ENCODE measurements around the gene RPLP2. TPM values are rescaled to one million over a fixed set of nuclear protein-coding genes. Genes with fewer than 3 reads are reported as not detected.

Gene RPLP2
- polyA plus RNA-seq, 1 donor (not counting 4 experiments of a cell fraction or from before 2014, with no cell fraction given), result 632 TPM

DNA sequence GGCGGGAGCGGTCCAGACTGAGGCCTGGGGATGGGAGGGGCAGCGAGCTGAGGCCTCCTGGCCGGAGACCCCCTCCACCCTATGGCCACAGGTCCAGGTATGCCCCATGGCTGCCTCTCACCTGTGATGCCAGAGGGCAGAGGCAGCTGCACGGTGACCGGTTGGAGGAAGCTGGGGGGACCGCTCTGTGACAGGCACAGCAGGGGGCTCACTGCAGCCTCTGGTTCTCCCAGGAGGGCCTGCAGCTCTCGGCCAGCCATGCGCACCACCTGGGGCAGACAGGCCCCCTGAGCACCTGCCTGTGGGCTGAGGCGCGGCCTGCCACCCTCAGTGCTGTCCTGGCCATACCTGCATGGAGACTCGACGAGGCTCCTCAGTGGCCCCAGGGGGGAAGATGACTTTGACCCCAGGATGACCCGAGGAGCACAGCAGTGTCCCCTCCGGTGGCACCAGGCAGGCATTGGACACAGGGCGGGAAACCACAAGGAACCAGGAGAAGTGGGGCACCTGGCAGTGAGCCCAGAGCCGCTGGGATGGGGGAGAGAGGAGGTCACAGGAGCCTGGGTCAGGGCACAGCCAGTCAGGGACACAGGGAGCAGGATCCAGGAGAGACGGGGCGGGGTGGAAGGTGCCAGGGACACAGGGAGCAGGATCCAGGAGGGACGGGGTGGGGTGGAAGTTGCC lies 8.5 kb upstream of the RPLP2 start:
- FAIRE-seq (no peak), DNase-seq (ENCODE audit: low read depth, low spot score) (no peak)
- dilution Hi-C loops (cut with MboI; ENCODE audit: extremely low pct_ligation_motif_present, low sequenced_read_pairs), result no loop called here
- H3K4me3 ChIP-seq (ENCODE audit: control insufficient read depth in 2 of 3, extremely low read depth in 1 of 3, insufficient read depth in 2 of 3, low read depth in 1 of 3, low read length in 3 of 3), result no peak overlapping the region
- no peak overlapping the region for H3K9ac ChIP-seq (ENCODE audit: control insufficient read depth, extremely low read depth, insufficient read depth, low read length)
- no peak overlapping the region for H3K4me2 ChIP-seq (ENCODE audit: control insufficient read depth, extremely low read depth, insufficient read depth, low read depth, low read length)
- H2AFZ ChIP-seq (ENCODE audit: control insufficient read depth, low read length), result no peak overlapping the region
- no peaks in the 10 kb centered on the region for H3K9me1 ChIP-seq (ENCODE audit: control insufficient read depth, extremely low read depth, insufficient read depth, low read length)
- no peak for TF ChIP-seq EZH2 (IDR thresholded peaks at IDR 0.05; ENCODE audit: low read length)
- TF ChIP-seq, protein P1, sequence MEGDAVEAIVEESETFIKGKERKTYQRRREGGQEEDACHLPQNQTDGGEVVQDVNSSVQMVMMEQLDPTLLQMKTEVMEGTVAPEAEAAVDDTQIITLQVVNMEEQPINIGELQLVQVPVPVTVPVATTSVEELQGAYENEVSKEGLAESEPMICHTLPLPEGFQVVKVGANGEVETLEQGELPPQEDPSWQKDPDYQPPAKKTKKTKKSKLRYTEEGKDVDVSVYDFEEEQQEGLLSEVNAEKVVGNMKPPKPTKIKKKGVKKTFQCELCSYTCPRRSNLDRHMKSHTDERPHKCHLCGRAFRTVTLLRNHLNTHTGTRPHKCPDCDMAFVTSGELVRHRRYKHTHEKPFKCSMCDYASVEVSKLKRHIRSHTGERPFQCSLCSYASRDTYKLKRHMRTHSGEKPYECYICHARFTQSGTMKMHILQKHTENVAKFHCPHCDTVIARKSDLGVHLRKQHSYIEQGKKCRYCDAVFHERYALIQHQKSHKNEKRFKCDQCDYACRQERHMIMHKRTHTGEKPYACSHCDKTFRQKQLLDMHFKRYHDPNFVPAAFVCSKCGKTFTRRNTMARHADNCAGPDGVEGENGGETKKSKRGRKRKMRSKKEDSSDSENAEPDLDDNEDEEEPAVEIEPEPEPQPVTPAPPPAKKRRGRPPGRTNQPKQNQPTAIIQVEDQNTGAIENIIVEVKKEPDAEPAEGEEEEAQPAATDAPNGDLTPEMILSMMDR (optimal IDR thresholded peaks at IDR 0.05 in 1 of 3, IDR thresholded peaks at IDR 0.05 in 1 of 3, conservative IDR thresholded peaks at IDR 0.05 in 1 of 3; ENCODE audit: extremely low read depth in 1 of 3, insufficient read depth in 2 of 3, low read length in 3 of 3), result no peak
- H3K27ac ChIP-seq (ENCODE audit: control insufficient read depth, insufficient read depth, low read length), result no peak overlapping the region
- H3K4me1 ChIP-seq (ENCODE audit: control insufficient read depth, extremely low read depth, insufficient read depth, low read length), result peaks cover 28% of the 10 kb centered on the region
- no peaks in the 10 kb centered on the region for H3K79me2 ChIP-seq (ENCODE audit: control insufficient read depth, insufficient read depth, low read length)
- H3K9me3 ChIP-seq (ENCODE audit: control insufficient read depth, low read depth, low read length), result no peaks in the 10 kb centered on the region
- H3K36me3 ChIP-seq (ENCODE audit: control insufficient read depth in 2 of 2, extremely low read depth in 1 of 2, insufficient read depth in 2 of 2, low read length in 2 of 2), result peaks cover 0 to 17% of the 10 kb centered on the region in 2 experiments
- no peaks in the 10 kb centered on the region for H4K20me1 ChIP-seq (ENCODE audit: control insufficient read depth, extremely low read depth, insufficient read depth, low read length)
- H3K27me3 ChIP-seq (ENCODE audit: control insufficient read depth, extremely low read depth, insufficient read depth, low read length), result no peaks in the 10 kb centered on the region

GRCh38 chr11:802018-802617 lies 7.6 kb upstream of the RPLP2 start:
- no peak overlapping the region for H2AFZ ChIP-seq (ENCODE audit: control insufficient read depth, low read length)

More at GRCh38 chr11:802018-802617, 7.6 kb upstream of the RPLP2 start:
- H3K9me3 ChIP-seq (ENCODE audit: control insufficient read depth, low read depth, low read length), result no peaks in the 10 kb centered on the region
- no peaks in the 10 kb centered on the region for H4K20me1 ChIP-seq (ENCODE audit: control insufficient read depth, extremely low read depth, insufficient read depth, low read length)
- H3K27ac ChIP-seq (ENCODE audit: control insufficient read depth, insufficient read depth, low read length), result no peak overlapping the region
- TF ChIP-seq EZH2 (IDR thresholded peaks at IDR 0.05; ENCODE audit: low read length), result no peak
- TF ChIP-seq, protein P1 (optimal IDR thresholded peaks at IDR 0.05 in 1 of 3, IDR thresholded peaks at IDR 0.05 in 1 of 3, conservative IDR thresholded peaks at IDR 0.05 in 1 of 3; ENCODE audit: extremely low read depth in 1 of 3, insufficient read depth in 2 of 3, low read length in 3 of 3), result no peak
- H3K9me1 ChIP-seq (ENCODE audit: control insufficient read depth, extremely low read depth, insufficient read depth, low read length), result no peaks in the 10 kb centered on the region
- DNase-seq (ENCODE audit: low read depth, low spot score) (no peak), FAIRE-seq (no peak)
- H3K36me3 ChIP-seq (ENCODE audit: control insufficient read depth in 2 of 2, extremely low read depth in 1 of 2, insufficient read depth in 2 of 2, low read length in 2 of 2), result peaks cover 0 to 17% of the 10 kb centered on the region in 2 experiments
- no peaks in the 10 kb centered on the region for H3K79me2 ChIP-seq (ENCODE audit: control insufficient read depth, insufficient read depth, low read length)
- H3K4me1 ChIP-seq (ENCODE audit: control insufficient read depth, extremely low read depth, insufficient read depth, low read length), result peaks cover 19% of the 10 kb centered on the region
- H3K4me2 ChIP-seq (ENCODE audit: control insufficient read depth, extremely low read depth, insufficient read depth, low read depth, low read length), result no peak overlapping the region
- H3K27me3 ChIP-seq (ENCODE audit: control insufficient read depth, extremely low read depth, insufficient read depth, low read length), result no peaks in the 10 kb centered on the region
- H3K9ac ChIP-seq (ENCODE audit: control insufficient read depth, extremely low read depth, insufficient read depth, low read length), result no peak overlapping the region
- dilution Hi-C loops (cut with MboI; ENCODE audit: extremely low pct_ligation_motif_present, low sequenced_read_pairs), result no loop called here
- H3K4me3 ChIP-seq (ENCODE audit: control insufficient read depth in 2 of 3, extremely low read depth in 1 of 3, insufficient read depth in 2 of 3, low read depth in 1 of 3, low read length in 3 of 3), result no peak overlapping the region
